SK-N-SH (cell line): Measurements from ENCODE around the gene SETD7. TPM values are rescaled to one million over a fixed set of nuclear protein-coding genes. Genes with fewer than 3 reads are reported as not detected.

ENCODE experiments used
- CTCF ChIA-PET: fragments of 300-600, 350-600 bp; formaldehyde crosslinking; extraction: SDS; loops from one replicate; lab custom pipeline; 2021; lab: Yijun Ruan, JAX
- POLR2A ChIA-PET: fragments of 350-600 bp; sonication (Branson Sonifier 250); formaldehyde crosslinking; extraction: SDS; loops from one replicate; lab custom pipeline; 2020; ENCODE audit warnings: antibody characterized with exemption, inconsistent platforms; lab: Yijun Ruan, JAX
- DNase-seq: peaks from one replicate; pipeline ENCODE4 v3.0.0; 2012
- H2AFZ ChIP-seq: fragments of 200-600 bp; sonication (generic); 2 replicates; pipeline ENCODE4 v1.8.1; 2016; ENCODE audit warnings: antibody characterized with exemption, mild to moderate bottlenecking, low read depth
- H3F3A ChIP-seq: fragments of 200-600 bp; sonication (generic); replicated peaks from 2 replicates; pipeline ENCODE3; 2016; ENCODE audit warnings: antibody characterized with exemption, mild to moderate bottlenecking; ENCODE audit not compliant: insufficient read depth
- H3K27ac ChIP-seq, 2 experiments: fragments of 200-500 bp in 1 of 2; fragments of 200-600 bp in 1 of 2; sonication (Bioruptor generic) in 1 of 2; sonication (generic), shearing (Covaris generic) in 1 of 2; 2 replicates each; pipeline versions ENCODE4 v1.5.1 to v1.6.1; 2014 to 2016; ENCODE audit warnings: low read depth in 2 of 2, inconsistent platforms in 1 of 2, low read length in 1 of 2, mild to moderate bottlenecking in 1 of 2, mixed read lengths in 1 of 2
- H3K27me3 ChIP-seq: fragments of 200-600 bp; sonication (generic), shearing (Covaris generic); 2 replicates; pipeline ENCODE4 v1.6.1; 2016; ENCODE audit warnings: mixed run types; ENCODE audit not compliant: insufficient read depth
- H3K36me3 ChIP-seq, 2 experiments: fragments of 200-500 bp in 1 of 2; fragments of 200-600 bp in 1 of 2; sonication (Bioruptor generic) in 1 of 2; sonication (generic) in 1 of 2; replicated peaks in 1 of 2; 2 replicates each; pipeline versions ENCODE3 to v1.5.1; 2014 to 2016; ENCODE audit warnings: low read length in 1 of 2, mild to moderate bottlenecking in 1 of 2; ENCODE audit not compliant: insufficient read depth in 2 of 2, control insufficient read depth in 1 of 2
- H3K4me1 ChIP-seq, 2 experiments: fragments of 200-500 bp in 1 of 2; fragments of 200-600 bp in 1 of 2; sonication (Bioruptor generic) in 1 of 2; sonication (generic), shearing (Covaris generic) in 1 of 2; 2 replicates each; pipeline versions ENCODE4 v1.5.1 to v1.6.1; 2014 to 2016; ENCODE audit warnings: low read depth in 1 of 2, low read length in 1 of 2, mixed run types in 1 of 2; ENCODE audit not compliant: insufficient read depth in 2 of 2, control insufficient read depth in 1 of 2
- H3K4me2 ChIP-seq: fragments of 200-600 bp; sonication (generic), shearing (Covaris generic); 2 replicates; pipeline ENCODE4 v1.6.1; 2017; ENCODE audit warnings: mixed run types
- H3K4me3 ChIP-seq, 2 experiments: fragments of 200-500 bp in 1 of 2; fragments of 200-600 bp in 1 of 2; sonication (Bioruptor generic) in 1 of 2; sonication (generic), shearing (Covaris generic) in 1 of 2; 2 replicates each; pipeline versions ENCODE4 v1.5.1 to v1.8.1; 2014 to 2016; ENCODE audit warnings: low read depth in 2 of 2, inconsistent platforms in 1 of 2, low read length in 1 of 2, mild to moderate bottlenecking in 1 of 2, mixed read lengths in 1 of 2, moderate library complexity in 1 of 2
- H3K79me2 ChIP-seq: fragments of 200-600 bp; sonication (generic); 2 replicates; pipeline ENCODE4 v1.8.1; 2017; ENCODE audit warnings: mild to moderate bottlenecking; ENCODE audit not compliant: insufficient read depth
- H3K9ac ChIP-seq: fragments of 200-600 bp; sonication (generic); 2 replicates; pipeline ENCODE4 v1.6.1; 2017; ENCODE audit warnings: mixed run types
- H3K9me2 ChIP-seq: fragments of 200-600 bp; sonication (generic); 2 replicates; pipeline ENCODE4 v1.6.1; 2017; ENCODE audit warnings: mixed run types
- H3K9me3 ChIP-seq: fragments of 200-600 bp; sonication (generic); 2 replicates; pipeline ENCODE4 v1.6.1; 2017; ENCODE audit warnings: mixed run types, mild to moderate bottlenecking, moderate library complexity
- H4K20me1 ChIP-seq: fragments of 200-600 bp; sonication (generic); 2 replicates; pipeline ENCODE4 v1.6.1; 2017; ENCODE audit warnings: mild to moderate bottlenecking, mixed run types; ENCODE audit not compliant: insufficient read depth
- ELF1 ChIP-seq: IDR thresholded peaks from 2 replicates; pipeline ENCODE4 v1.4.0; 2012
- EZH2phosphoT487 ChIP-seq: fragments of 200-600 bp; sonication (generic); IDR thresholded peaks from 2 replicates; pipeline ENCODE4 v1.6.1; 2017; ENCODE audit warnings: low read depth, mixed run types, mild to moderate bottlenecking, antibody characterized with exemption, moderate library complexity, borderline replicate concordance
- GABPA ChIP-seq: IDR thresholded peaks from 2 replicates; pipeline ENCODE4 v1.4.0; 2012; ENCODE audit warnings: low read depth, mild to moderate bottlenecking
- JUND ChIP-seq: IDR thresholded peaks from 2 replicates; pipeline ENCODE4 v1.4.0; 2012
- POLR2AphosphoS5 ChIP-seq: IDR thresholded peaks from 2 replicates; pipeline ENCODE4 v1.6.1; 2012; ENCODE audit warnings: low read depth, low read length
- RAD21 ChIP-seq: IDR thresholded peaks from 2 replicates; pipeline ENCODE4 v1.6.1; 2012; ENCODE audit warnings: mild to moderate bottlenecking, low read length
- RFX5 ChIP-seq: IDR thresholded peaks from 2 replicates; pipeline ENCODE4 v1.6.1; 2012; ENCODE audit warnings: mild to moderate bottlenecking, improper control_type of control experiment, low read length
- RXRA ChIP-seq: IDR thresholded peaks from 2 replicates; pipeline ENCODE4 v1.4.0; 2012; ENCODE audit warnings: low read depth, mild to moderate bottlenecking, borderline replicate concordance
- TAF1 ChIP-seq: IDR thresholded peaks from 2 replicates; pipeline ENCODE4 v1.6.1; 2012; ENCODE audit warnings: low read depth, mild to moderate bottlenecking, low read length, moderate library complexity, borderline replicate concordance
- TEAD4 ChIP-seq: IDR thresholded peaks from 2 replicates; pipeline ENCODE4 v1.4.0; 2012; ENCODE audit warnings: mild to moderate bottlenecking, borderline replicate concordance; ENCODE audit not compliant: insufficient read depth
- ZBTB33 ChIP-seq: IDR thresholded peaks from 2 replicates; pipeline ENCODE4 v1.4.0; 2012; ENCODE audit warnings: low read depth, borderline replicate concordance
- WGBS: methylation state at CpG from one replicate; pipeline ENCODE4 v1.1.6; 2017; ENCODE audit warnings: low lambda C conversion rate; 5-methylcytosine and 5-hydroxymethylcytosine counted together
- polyA plus RNA-seq, 3 experiments: library from polyadenylated mRNA; depleted of rRNA; stranded (reverse); fragments of >200 nt; gene quantifications; 2 replicates each; pipeline ENCODE4 v1.2.3, GENCODE V29; 2012
- TF ChIP-seq, protein P1 (sequence below): fragments of 150-350 bp; IDR thresholded peaks from 2 replicates; pipeline ENCODE4 v1.6.1; 2017; ENCODE audit warnings: antibody characterized with exemption, low read length, low read depth, borderline replicate concordance
- TF ChIP-seq, protein P2 (sequence below): IDR thresholded peaks from 2 replicates; pipeline ENCODE4 v1.6.1; 2012; ENCODE audit warnings: mild to moderate bottlenecking, low read depth, low read length, moderate library complexity
- TF ChIP-seq, protein P3 (sequence below): IDR thresholded peaks from 2 replicates; pipeline ENCODE4 v1.4.0; 2012; ENCODE audit warnings: low read depth, borderline replicate concordance

The SETD7 gene
- polyA plus RNA-seq, 1 of the 3 experiments (the other 2 are of a cell fraction), result 5.0 TPM

DNA sequence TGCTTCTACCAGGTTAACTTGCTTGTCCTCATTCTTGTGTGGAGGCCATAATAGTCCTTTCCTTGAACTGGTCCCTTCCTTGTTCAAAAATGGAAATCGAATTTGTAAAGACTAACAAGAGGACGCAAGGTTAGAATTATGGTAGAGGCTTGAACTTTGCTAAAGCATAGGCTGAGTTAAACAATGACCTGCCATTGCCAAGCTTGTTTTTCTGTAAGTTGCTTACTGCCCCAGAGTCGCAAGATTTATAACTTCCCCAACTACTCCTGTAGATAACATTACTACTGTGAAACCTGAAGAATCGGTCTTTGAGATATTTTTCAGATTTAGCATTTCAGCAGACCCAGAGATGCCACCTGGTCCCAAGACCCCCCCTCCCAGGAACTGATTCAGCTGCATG is 56.8 kb downstream of the SETD7 start:
- H2AFZ ChIP-seq, result no peak overlapping the region
- no peaks in the 10 kb centered on the region; a peak in 1 of 4 replicates for H3K4me1 ChIP-seq
- no peak overlapping the region for H3K9ac ChIP-seq
- no peaks in the 10 kb centered on the region for H3F3A ChIP-seq
- H4K20me1 ChIP-seq, result no peaks in the 10 kb centered on the region
- ChIA-PET CTCF (interaction anchor here (0.7 to 3.1 kb wide), 5 partner anchors 10 to 104 kb away, joined by 3 to 17 read pairs (median 12); partner anchors contain the start of gene RAB33B), POLR2A (no interaction called here)
- no peak overlapping the region for H3K4me2 ChIP-seq
- H3K36me3 ChIP-seq, result no peaks in the 10 kb centered on the region
- H3K79me2 ChIP-seq, result no peaks in the 10 kb centered on the region
- no peak for TF ChIP-seq JUND
- no peak for TF ChIP-seq EZH2phosphoT487
- no peak for TF ChIP-seq RFX5
- TF ChIP-seq, protein P1, sequence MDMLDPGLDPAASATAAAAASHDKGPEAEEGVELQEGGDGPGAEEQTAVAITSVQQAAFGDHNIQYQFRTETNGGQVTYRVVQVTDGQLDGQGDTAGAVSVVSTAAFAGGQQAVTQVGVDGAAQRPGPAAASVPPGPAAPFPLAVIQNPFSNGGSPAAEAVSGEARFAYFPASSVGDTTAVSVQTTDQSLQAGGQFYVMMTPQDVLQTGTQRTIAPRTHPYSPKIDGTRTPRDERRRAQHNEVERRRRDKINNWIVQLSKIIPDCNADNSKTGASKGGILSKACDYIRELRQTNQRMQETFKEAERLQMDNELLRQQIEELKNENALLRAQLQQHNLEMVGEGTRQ, result no peak
- TF ChIP-seq, protein P2, sequence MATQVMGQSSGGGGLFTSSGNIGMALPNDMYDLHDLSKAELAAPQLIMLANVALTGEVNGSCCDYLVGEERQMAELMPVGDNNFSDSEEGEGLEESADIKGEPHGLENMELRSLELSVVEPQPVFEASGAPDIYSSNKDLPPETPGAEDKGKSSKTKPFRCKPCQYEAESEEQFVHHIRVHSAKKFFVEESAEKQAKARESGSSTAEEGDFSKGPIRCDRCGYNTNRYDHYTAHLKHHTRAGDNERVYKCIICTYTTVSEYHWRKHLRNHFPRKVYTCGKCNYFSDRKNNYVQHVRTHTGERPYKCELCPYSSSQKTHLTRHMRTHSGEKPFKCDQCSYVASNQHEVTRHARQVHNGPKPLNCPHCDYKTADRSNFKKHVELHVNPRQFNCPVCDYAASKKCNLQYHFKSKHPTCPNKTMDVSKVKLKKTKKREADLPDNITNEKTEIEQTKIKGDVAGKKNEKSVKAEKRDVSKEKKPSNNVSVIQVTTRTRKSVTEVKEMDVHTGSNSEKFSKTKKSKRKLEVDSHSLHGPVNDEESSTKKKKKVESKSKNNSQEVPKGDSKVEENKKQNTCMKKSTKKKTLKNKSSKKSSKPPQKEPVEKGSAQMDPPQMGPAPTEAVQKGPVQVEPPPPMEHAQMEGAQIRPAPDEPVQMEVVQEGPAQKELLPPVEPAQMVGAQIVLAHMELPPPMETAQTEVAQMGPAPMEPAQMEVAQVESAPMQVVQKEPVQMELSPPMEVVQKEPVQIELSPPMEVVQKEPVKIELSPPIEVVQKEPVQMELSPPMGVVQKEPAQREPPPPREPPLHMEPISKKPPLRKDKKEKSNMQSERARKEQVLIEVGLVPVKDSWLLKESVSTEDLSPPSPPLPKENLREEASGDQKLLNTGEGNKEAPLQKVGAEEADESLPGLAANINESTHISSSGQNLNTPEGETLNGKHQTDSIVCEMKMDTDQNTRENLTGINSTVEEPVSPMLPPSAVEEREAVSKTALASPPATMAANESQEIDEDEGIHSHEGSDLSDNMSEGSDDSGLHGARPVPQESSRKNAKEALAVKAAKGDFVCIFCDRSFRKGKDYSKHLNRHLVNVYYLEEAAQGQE, result no peak
- TF ChIP-seq ELF1, result no peak
- TF ChIP-seq TEAD4, result no peak
- TF ChIP-seq ZBTB33, result no peak
- no peak for TF ChIP-seq RAD21
- TF ChIP-seq, protein P3, sequence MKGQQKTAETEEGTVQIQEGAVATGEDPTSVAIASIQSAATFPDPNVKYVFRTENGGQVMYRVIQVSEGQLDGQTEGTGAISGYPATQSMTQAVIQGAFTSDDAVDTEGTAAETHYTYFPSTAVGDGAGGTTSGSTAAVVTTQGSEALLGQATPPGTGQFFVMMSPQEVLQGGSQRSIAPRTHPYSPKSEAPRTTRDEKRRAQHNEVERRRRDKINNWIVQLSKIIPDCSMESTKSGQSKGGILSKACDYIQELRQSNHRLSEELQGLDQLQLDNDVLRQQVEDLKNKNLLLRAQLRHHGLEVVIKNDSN, result no peak
- no peak for TF ChIP-seq TAF1
- no peak for TF ChIP-seq GABPA
- no peak for TF ChIP-seq RXRA
- no peak for TF ChIP-seq POLR2AphosphoS5
- no peaks in the 10 kb centered on the region for H3K9me3 ChIP-seq
- 90% methylated on average over 4 of the region's 4 CpGs for WGBS
- DNase-seq, result no peak
- no peak overlapping the region for H3K4me3 ChIP-seq
- H3K27me3 ChIP-seq, result no peaks in the 10 kb centered on the region
- no peak overlapping the region for H3K27ac ChIP-seq
- no peaks in the 10 kb centered on the region for H3K9me2 ChIP-seq
